Left ventricle myocardium inferior (tissue), 1 donor: ENCODE measurements around the gene TSPAN10. TPM values are rescaled to one million over a fixed set of nuclear protein-coding genes. Genes with fewer than 3 reads are reported as not detected.

Experiments used
- DNase-seq: peaks from one replicate; pipeline ENCODE4 v3.0.0-alpha.2; 2020
- H3K27ac ChIP-seq: fragments of 200-600 bp; replicated peaks from 2 replicates; pipeline ENCODE4 v1.8.0; 2021
- H3K27me3 ChIP-seq: fragments of 200-600 bp; 2 replicates; pipeline ENCODE4 v1.8.0; 2021; ENCODE audit warnings: low read depth
- H3K36me3 ChIP-seq: fragments of 200-600 bp; 2 replicates; pipeline ENCODE4 v1.8.0; 2021
- H3K4me1 ChIP-seq: fragments of 200-600 bp; 2 replicates; pipeline ENCODE4 v1.8.0; 2021
- H3K4me3 ChIP-seq: fragments of 200-600 bp; 2 replicates; pipeline ENCODE4 v1.8.0; 2021; ENCODE audit warnings: mild to moderate bottlenecking, moderate library complexity
- H3K9me3 ChIP-seq: fragments of 200-600 bp; replicated peaks from 2 replicates; pipeline ENCODE4 v1.8.0; 2021
- intact Hi-C: fragments of 100-400 bp; cut with micrococcal nuclease; formaldehyde crosslinking; loops from one replicate; pipeline ENCODE4 v1.11.0; 2022
- total RNA-seq: library from RNA; stranded (reverse); fragmentation: NEBNext Ultra II Directional; extraction: Animal tissue kit (Norgen Biotek cat#: 25700); gene quantifications from one replicate; pipeline ENCODE4 v1.2.1, GENCODE V29; 2021
- TF ChIP-seq, protein P1 (sequence below): fragments of 200-600 bp; IDR thresholded peaks from 2 replicates; pipeline ENCODE4 v1.8.0; 2021; ENCODE audit warnings: antibody characterized with exemption, mild to moderate bottlenecking, borderline replicate concordance
- donor health status: DM: no; HTN: yes; CAD: no; lungs with severe emphysema.

TSPAN10 gene
- total RNA-seq, 1 donor from 2014 or later, result 0.30 TPM

DNA sequence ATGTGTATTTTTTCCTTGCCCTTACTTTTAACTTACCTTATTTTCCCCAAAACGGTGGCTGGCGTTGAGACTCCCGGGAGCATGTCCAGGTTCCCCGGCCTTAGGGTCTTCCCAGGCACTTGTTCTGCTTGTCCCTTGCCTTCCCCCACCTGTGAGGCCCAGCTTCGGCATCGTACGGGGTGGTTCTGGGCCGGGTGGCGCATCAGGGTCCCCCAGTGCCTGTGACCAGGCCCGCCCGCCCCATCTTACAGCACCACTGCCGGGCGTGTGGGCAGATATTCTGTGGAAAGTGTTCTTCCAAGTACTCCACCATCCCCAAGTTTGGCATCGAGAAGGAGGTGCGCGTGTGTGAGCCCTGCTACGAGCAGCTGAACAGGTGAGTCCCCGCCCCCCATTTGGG lies 54.2 kb downstream of the TSPAN10 start:
- TF ChIP-seq, protein P1, sequence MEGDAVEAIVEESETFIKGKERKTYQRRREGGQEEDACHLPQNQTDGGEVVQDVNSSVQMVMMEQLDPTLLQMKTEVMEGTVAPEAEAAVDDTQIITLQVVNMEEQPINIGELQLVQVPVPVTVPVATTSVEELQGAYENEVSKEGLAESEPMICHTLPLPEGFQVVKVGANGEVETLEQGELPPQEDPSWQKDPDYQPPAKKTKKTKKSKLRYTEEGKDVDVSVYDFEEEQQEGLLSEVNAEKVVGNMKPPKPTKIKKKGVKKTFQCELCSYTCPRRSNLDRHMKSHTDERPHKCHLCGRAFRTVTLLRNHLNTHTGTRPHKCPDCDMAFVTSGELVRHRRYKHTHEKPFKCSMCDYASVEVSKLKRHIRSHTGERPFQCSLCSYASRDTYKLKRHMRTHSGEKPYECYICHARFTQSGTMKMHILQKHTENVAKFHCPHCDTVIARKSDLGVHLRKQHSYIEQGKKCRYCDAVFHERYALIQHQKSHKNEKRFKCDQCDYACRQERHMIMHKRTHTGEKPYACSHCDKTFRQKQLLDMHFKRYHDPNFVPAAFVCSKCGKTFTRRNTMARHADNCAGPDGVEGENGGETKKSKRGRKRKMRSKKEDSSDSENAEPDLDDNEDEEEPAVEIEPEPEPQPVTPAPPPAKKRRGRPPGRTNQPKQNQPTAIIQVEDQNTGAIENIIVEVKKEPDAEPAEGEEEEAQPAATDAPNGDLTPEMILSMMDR, result no peak
- DNase-seq, result no peak
- Histone ChIP-seq H3K4me1 (peaks cover 1% of the 10 kb centered on the region), H3K27ac (no peak overlapping the region), H3K9me3 (no peaks in the 10 kb centered on the region), H3K4me3 (no peak overlapping the region), H3K27me3 (no peaks in the 10 kb centered on the region), H3K36me3 (peaks cover 100% of the 10 kb centered on the region)
- intact Hi-C loops, result no loop called here

DNA sequence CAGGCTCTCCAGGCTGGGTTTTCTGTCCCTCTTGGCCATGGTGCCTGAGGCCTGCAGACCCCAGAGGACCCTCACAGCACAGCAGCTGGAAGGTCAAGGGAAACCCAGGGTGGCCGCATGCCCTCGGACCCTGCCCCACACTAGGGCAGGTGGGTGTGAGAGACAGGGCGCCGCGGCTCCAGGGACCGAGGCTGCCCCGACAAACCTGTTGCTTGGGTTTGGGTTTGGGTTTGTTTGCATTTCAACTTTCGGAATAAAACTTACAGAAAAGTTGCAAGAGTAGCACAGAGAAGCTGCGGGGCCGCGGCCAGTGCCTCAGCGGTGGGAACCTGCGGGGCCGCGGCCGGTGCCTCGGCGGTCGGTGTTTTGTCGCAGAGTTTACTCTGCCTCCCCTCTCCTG lies 54.6 kb downstream of the TSPAN10 start:
- no peak for DNase-seq
- H3K4me1 ChIP-seq, result peaks cover 5% of the 10 kb centered on the region
- intact Hi-C loops, result no loop called here
- TF ChIP-seq, protein P1, result no peak
- no peak overlapping the region for H3K27ac ChIP-seq
- H3K4me3 ChIP-seq, result no peak overlapping the region
- no peaks in the 10 kb centered on the region for H3K27me3 ChIP-seq
- peaks cover 100% of the 10 kb centered on the region for H3K36me3 ChIP-seq
- no peaks in the 10 kb centered on the region for H3K9me3 ChIP-seq

DNA sequence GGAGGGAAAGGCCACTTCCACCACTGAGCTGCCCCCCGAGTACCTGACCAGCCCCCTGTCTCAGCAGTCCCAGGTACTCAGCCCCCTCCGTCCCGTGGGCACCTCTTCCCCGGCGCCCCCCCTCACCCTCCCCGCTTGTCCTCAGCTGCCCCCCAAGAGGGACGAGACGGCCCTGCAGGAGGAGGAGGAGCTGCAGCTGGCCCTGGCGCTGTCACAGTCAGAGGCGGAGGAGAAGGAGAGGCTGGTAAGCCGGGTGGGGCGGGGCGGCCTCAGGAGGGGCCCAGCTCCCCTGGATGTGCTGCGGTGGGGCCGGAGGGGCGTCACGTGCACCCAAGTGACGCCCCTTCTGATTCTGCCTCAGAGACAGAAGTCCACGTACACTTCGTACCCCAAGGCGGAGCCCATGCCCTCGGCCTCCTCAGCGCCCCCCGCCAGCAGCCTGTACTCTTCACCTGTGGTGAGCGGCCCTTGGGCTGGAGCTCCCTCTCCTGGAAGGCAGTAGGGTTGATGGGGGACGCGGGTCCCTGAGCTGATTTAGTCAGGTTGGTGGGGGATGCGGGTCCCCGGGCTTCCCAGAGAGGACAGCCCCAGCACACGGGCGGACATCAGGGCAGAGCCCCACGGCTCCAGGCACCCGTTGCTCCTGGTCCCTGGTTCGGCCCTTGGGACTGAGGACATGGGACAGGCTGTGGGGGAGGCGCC lies 56.7 kb downstream of the TSPAN10 start:
- intact Hi-C loops, result no loop called here
- H3K36me3 ChIP-seq, result peaks cover 98% of the 10 kb centered on the region
- H3K9me3 ChIP-seq, result no peaks in the 10 kb centered on the region
- TF ChIP-seq, protein P1, result no peak
- peaks cover 21% of the 10 kb centered on the region for H3K4me1 ChIP-seq
- no peak overlapping the region for H3K4me3 ChIP-seq
- no peak overlapping the region for H3K27ac ChIP-seq
- no peaks in the 10 kb centered on the region for H3K27me3 ChIP-seq
- DNase-seq, result no peak

DNA sequence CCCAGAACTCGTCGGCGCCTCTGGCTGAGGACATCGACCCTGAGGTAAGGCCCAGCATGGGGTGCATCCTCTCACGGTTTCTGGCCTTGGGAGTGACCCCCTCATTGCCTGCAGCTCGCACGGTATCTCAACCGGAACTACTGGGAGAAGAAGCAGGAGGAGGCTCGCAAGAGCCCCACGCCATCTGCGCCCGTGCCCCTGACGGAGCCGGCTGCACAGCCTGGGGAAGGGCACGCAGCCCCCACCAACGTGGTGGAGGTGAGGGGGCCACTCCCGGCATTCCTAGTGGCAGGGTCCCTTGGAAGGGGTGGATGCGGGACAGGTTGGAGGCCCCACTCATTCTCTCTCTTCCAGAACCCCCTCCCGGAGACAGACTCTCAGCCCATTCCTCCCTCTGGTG lies 57.8 kb downstream of the TSPAN10 start:
- TF ChIP-seq, protein P1, result no peak
- no peak for DNase-seq
- Histone ChIP-seq H3K9me3 (no peaks in the 10 kb centered on the region), H3K4me1 (peaks cover 21% of the 10 kb centered on the region), H3K27ac (no peak overlapping the region), H3K27me3 (no peaks in the 10 kb centered on the region), H3K36me3 (peaks cover 97% of the 10 kb centered on the region), H3K4me3 (no peak overlapping the region)
- intact Hi-C loops, result no loop called here

DNA sequence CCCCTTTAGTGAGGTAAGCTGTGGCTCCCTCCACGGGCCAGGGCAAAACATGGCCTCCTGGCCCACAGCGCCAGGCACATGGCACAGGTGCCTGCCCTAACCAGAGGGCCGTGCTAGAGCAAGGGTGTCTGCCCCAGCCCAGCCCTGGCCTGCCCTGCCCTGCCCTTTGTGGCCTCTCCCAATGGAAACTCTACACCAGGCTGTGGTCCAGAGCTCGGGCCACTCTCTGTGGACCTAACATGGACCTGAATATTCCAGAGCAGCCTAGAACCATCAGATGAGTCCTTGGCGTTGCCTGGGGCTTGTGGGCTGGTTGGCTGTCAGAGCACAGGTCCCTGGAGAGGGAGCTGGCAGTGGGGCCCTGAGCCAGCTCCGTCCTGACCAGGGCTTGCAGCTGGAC lies 58.2 kb downstream of the TSPAN10 start:
- no peak for DNase-seq
- TF ChIP-seq, protein P1, result no peak
- Histone ChIP-seq H3K4me1 (peaks cover 21% of the 10 kb centered on the region), H3K4me3 (no peak overlapping the region), H3K9me3 (no peaks in the 10 kb centered on the region), H3K27ac (no peak overlapping the region), H3K27me3 (no peaks in the 10 kb centered on the region), H3K36me3 (peaks cover 93% of the 10 kb centered on the region)
- intact Hi-C loops, result no loop called here
